Hematopoietic multipotent progenitor cell treated with erythropoietin and hydrocortisone succinate and interleukin-3 and kit ligand, for 6 days (in vitro differentiated cells): ENCODE results near the gene PCDH15.

Experiments used
- DNase-seq: peaks from one replicate; pipeline ENCODE4 v3.0.0-alpha.2; 2015

PCDH15 gene

GRCh38 chr10:54120806-54121205 is 680.2 kb downstream of the PCDH15 start:
- no peak for DNase-seq

GRCh38 chr10:54108961-54109360 is 692.1 kb downstream of the PCDH15 start:
- no peak for DNase-seq

GRCh38 chr10:54096892-54097291 is 704.1 kb downstream of the PCDH15 start:
- no peak for DNase-seq

GRCh38 chr10:54094321-54094720 is 706.7 kb downstream of the PCDH15 start:
- no peak for DNase-seq

- DNase-seq = no peak
Observed at GRCh38 chr10:54091237-54091636, 709.8 kb downstream of the PCDH15 start.

GRCh38 chr10:54081950-54082349 is 719.1 kb downstream of the PCDH15 start:
- DNase-seq = no peak

- no peak for DNase-seq
Observed at GRCh38 chr10:54067361-54067760, 733.7 kb downstream of the PCDH15 start.

- DNase-seq = no peak
Observed at GRCh38 chr10:54066646-54067045, 734.4 kb downstream of the PCDH15 start.

GRCh38 chr10:54065106-54065505 is 735.9 kb downstream of the PCDH15 start:
- no peak for DNase-seq

- no peak for DNase-seq
Observed at GRCh38 chr10:54064215-54064614, 736.8 kb downstream of the PCDH15 start.

GRCh38 chr10:54063514-54063913 is 737.5 kb downstream of the PCDH15 start:
- no peak for DNase-seq

- no peak for DNase-seq
Observed at GRCh38 chr10:54060572-54060971, 740.5 kb downstream of the PCDH15 start.

GRCh38 chr10:54057357-54057756 is 743.7 kb downstream of the PCDH15 start:
- DNase-seq = no peak

- no peak for DNase-seq
Observed at GRCh38 chr10:54026340-54026739, 774.7 kb downstream of the PCDH15 start.

GRCh38 chr10:54011117-54011516 is 789.9 kb downstream of the PCDH15 start:
- no peak for DNase-seq

- no peak for DNase-seq
Observed at GRCh38 chr10:54010337-54010933, 790.6 kb downstream of the PCDH15 start.

- DNase-seq = no peak
Observed at GRCh38 chr10:54009672-54010071, 791.4 kb downstream of the PCDH15 start.

GRCh38 chr10:54002077-54002476 is 799.0 kb downstream of the PCDH15 start:
- DNase-seq = no peak

GRCh38 chr10:53997953-53998352 is 803.1 kb downstream of the PCDH15 start:
- no peak for DNase-seq

- DNase-seq = no peak
Observed at GRCh38 chr10:53990799-53991238, 810.2 kb downstream of the PCDH15 start.

GRCh38 chr10:53983431-53983830 is 817.6 kb downstream of the PCDH15 start:
- DNase-seq = no peak

- no peak for DNase-seq
Observed at GRCh38 chr10:53980210-53980609, 820.8 kb downstream of the PCDH15 start.

- no peak for DNase-seq
Observed at GRCh38 chr10:53978301-53978700, 822.7 kb downstream of the PCDH15 start.

- no peak for DNase-seq
Observed at GRCh38 chr10:53977267-53977666, 823.8 kb downstream of the PCDH15 start.

- no peak for DNase-seq
Observed at GRCh38 chr10:53957401-53957800, 843.6 kb downstream of the PCDH15 start.

GRCh38 chr10:53955091-53955490 is 845.9 kb downstream of the PCDH15 start:
- no peak for DNase-seq
